ENCODE data around the gene ZNF335. TPM values are rescaled to one million over a fixed set of nuclear protein-coding genes. Genes with fewer than 3 reads are reported as not detected.
"Not testable (repeated sequence)": the region's sequence is repeated elsewhere in the genome, so short reads cannot be mapped to it uniquely, and the experiment has no call there.

Gene ZNF335
- total RNA-seq, 6 experiments from 2014 or later, result 6.5 to 9.3 (median 7.8) TPM

DNA sequence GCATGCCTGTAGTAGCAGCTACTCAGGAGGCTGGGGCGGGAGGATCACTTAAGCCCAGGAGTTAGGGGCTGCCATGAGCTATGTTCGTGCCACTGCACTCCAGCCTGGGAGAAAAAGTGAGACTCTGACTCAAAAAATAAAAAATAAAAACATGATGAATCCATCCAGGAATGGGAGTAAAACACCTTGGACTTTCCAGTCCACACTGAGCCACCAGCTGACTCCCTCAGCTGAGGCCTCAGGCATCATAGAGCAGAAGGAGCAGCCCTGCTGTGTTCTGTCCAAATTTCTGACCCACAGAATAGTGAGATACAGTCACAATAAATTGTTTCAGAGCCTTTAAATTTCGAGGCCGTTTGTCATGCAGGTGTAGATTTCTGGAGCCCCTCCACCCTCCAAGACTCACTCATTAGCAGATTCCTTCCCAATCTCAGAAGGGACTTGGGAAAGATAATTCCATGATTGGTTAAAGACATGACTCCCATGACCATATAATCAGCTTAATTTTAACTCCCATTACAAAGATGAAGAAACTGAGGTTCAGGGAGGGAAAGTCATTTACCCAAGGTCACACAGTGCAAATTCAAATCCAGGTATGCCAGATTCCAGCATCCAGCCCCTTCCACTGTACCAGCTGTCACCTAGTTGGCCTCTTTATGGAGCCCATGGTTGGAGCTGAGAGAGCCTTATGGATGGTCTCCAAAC, 27.7 kb upstream of the ZNF335 start:
- no peaks in the 10 kb centered on the region for H3K4me1 ChIP-seq
- no peak overlapping the region for H3K27ac ChIP-seq
- H3K9me3 ChIP-seq, result no peaks in the 10 kb centered on the region
- WGBS (ENCODE audit: insufficient coverage, low coverage, low lambda C conversion rate, missing lambda C conversion rate), result 40% methylated on average over 4 of the region's 4 CpGs
- no peaks in the 10 kb centered on the region for H3K36me3 ChIP-seq
- no peak overlapping the region for H3K4me3 ChIP-seq
- no peak for TF ChIP-seq POLR2A (IDR thresholded peaks at IDR 0.05)
- TF ChIP-seq, protein P1, sequence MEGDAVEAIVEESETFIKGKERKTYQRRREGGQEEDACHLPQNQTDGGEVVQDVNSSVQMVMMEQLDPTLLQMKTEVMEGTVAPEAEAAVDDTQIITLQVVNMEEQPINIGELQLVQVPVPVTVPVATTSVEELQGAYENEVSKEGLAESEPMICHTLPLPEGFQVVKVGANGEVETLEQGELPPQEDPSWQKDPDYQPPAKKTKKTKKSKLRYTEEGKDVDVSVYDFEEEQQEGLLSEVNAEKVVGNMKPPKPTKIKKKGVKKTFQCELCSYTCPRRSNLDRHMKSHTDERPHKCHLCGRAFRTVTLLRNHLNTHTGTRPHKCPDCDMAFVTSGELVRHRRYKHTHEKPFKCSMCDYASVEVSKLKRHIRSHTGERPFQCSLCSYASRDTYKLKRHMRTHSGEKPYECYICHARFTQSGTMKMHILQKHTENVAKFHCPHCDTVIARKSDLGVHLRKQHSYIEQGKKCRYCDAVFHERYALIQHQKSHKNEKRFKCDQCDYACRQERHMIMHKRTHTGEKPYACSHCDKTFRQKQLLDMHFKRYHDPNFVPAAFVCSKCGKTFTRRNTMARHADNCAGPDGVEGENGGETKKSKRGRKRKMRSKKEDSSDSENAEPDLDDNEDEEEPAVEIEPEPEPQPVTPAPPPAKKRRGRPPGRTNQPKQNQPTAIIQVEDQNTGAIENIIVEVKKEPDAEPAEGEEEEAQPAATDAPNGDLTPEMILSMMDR (IDR thresholded peaks at IDR 0.05), result no peak
- intact Hi-C loops (cut with DNase I), result no loop called here
- DNase-seq, result no peak
- H3K27me3 ChIP-seq, result no peaks in the 10 kb centered on the region
- no peak for ATAC-seq

DNA sequence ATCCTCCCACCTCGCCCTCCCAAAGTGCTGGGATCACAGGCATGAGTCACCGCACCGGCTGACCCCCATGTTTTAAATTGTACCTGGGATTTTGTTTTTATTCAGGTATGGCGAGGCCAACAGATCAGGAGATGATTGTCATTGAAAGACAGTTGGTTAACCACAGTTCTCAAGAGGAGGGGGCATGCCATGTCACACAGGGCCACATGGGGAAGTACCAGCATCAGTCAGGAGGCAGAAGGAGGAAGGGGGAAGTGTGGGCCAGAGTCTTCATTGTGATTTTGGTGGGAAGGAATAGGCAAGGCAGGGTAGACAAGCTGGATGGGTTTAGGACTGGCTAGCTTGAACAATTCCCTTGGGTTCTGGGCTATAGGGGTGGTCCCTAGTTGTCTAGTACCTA, 26.8 kb upstream of the ZNF335 start:
- Histone ChIP-seq H3K4me3 (no peak overlapping the region), H3K9me3 (no peaks in the 10 kb centered on the region), H3K27ac (no peak overlapping the region), H3K4me1 (no peaks in the 10 kb centered on the region), H3K36me3 (no peaks in the 10 kb centered on the region), H3K27me3 (no peaks in the 10 kb centered on the region)
- no peak for TF ChIP-seq POLR2A (IDR thresholded peaks at IDR 0.05)
- TF ChIP-seq, protein P1 (IDR thresholded peaks at IDR 0.05), result no peak
- intact Hi-C loops (cut with DNase I), result no loop called here
- 42% methylated on average over 4 of the region's 4 CpGs for WGBS (ENCODE audit: insufficient coverage, low coverage, low lambda C conversion rate, missing lambda C conversion rate)
- DNase-seq, result peak in 1 of 3 donors; percentile 50
- peak; percentile 25 to 67 (median 48) for ATAC-seq

DNA sequence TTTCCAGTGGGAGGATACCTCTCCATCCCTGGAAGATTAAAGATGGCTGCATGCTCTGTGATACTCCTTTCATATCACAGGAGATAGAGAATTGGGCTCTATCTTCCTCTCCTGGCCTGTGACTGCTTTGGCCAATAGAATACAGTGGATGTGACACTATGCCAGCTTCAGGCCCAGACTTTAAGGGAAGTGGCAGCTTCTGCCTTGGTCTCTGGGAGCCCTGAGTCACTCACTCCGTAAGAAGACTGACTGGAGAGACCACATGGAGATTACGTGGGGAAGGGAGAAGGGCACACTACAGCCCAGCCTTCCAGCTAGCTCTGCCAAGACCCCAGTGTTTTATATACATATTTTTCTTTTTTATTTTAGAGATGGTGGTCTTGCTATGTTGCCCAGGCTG, 26.3 kb upstream of the ZNF335 start:
- no peaks in the 10 kb centered on the region for H3K36me3 ChIP-seq
- TF ChIP-seq, protein P1 (IDR thresholded peaks at IDR 0.05), result no peak
- no peak for TF ChIP-seq POLR2A (IDR thresholded peaks at IDR 0.05)
- no peaks in the 10 kb centered on the region for H3K27me3 ChIP-seq
- no peak overlapping the region for H3K4me3 ChIP-seq
- H3K27ac ChIP-seq, result no peak overlapping the region
- no peaks in the 10 kb centered on the region for H3K4me1 ChIP-seq
- intact Hi-C loops (cut with DNase I), result no loop called here
- peak in 1 of 3 donors; percentile 40 for DNase-seq
- WGBS (ENCODE audit: insufficient coverage, low coverage, low lambda C conversion rate, missing lambda C conversion rate), result 6% methylated on average over 2 of the region's 2 CpGs
- H3K9me3 ChIP-seq, result no peaks in the 10 kb centered on the region
- ATAC-seq, result peak in 3 of 4 donors; percentile 40 to 69 (median 61)

DNA sequence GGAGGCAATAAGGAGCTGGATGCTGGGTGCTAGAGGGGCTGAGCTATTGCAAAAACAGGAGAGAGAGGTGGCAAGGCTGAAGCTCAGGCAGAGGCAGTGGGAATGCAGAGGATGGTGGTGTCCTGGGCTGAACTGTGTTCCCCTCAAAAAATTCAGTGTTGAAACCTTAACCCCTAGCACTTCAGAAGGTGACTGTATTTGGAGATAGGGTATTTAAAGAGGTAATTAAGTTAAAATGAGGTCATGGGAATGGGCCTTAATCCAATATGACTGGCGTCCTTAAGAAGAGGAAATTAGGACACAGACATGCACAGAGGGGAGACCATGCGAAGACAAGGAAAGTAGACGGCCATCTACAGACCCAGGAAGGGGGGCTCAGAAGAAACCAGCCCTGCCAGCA, 25.2 kb upstream of the ZNF335 start:
- Histone ChIP-seq H3K27ac (no peak overlapping the region), H3K9me3 (no peaks in the 10 kb centered on the region), H3K27me3 (no peaks in the 10 kb centered on the region), H3K4me1 (no peaks in the 10 kb centered on the region), H3K4me3 (no peak overlapping the region), H3K36me3 (no peaks in the 10 kb centered on the region)
- 15% methylated on average over 3 of the region's 3 CpGs for WGBS (ENCODE audit: insufficient coverage, low coverage, low lambda C conversion rate, missing lambda C conversion rate)
- intact Hi-C loops (cut with DNase I), result no loop called here
- DNase-seq, result peak in 1 of 3 donors; percentile 15
- no peak for ATAC-seq
- TF ChIP-seq, protein P1 (IDR thresholded peaks at IDR 0.05), result no peak
- TF ChIP-seq POLR2A (IDR thresholded peaks at IDR 0.05), result no peak

DNA sequence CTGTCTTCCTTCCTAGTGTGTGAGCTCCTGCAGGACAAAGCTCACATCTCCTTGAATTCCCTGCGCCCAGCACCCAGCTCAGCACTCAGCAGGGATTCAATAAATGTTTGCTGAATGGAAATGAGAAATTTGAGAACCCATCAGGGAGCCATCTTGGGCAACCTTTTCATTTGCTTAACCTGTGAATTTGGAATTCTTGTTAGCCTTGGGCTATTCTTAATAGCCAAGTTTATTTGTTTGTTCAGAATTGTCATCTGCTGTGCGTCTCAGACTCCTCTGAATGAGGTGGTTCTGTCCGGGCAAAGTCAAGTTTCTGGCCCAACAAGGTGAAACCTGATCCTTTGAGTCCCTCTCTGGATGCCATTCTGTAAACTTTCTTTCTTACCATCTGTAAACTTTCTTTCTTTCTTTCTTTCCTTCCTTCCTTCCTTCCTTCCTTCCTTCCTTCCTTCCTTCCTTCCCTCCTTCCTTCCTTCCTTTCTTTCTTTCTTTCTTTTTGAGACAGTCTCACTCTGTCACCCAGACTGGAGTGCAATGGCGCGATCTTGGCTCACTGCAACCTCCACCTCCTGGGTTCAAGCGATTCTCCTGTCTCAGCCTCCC, 23.6 kb upstream of the ZNF335 start:
- WGBS (ENCODE audit: insufficient coverage, low coverage, low lambda C conversion rate, missing lambda C conversion rate), result 60% methylated on average over 6 of the region's 6 CpGs
- H3K4me1 ChIP-seq; H3K36me3 ChIP-seq; H3K27ac ChIP-seq; intact Hi-C loops (cut with DNase I); ATAC-seq; H3K4me3 ChIP-seq; H3K9me3 ChIP-seq; H3K27me3 ChIP-seq: not testable (repeated sequence)
- peak in 1 of 3 donors; percentile 15 for DNase-seq

All from right lobe of liver (tissue), 6 donors.